CD4-positive, CD25-positive, alpha-beta regulatory T cell (primary cell): Measurements from ENCODE around the gene EML2. TPM values are rescaled to one million over a fixed set of nuclear protein-coding genes. Genes with fewer than 3 reads are reported as not detected.

Source experiments
- ATAC-seq, 2 donors: fragments of 150-1000 bp; cut with Tn5 transposase; one replicate each; pipeline ENCODE4 v1.10.0; 2021; ENCODE audit warnings: low read depth in 2 of 2, moderate number of reproducible peaks in 2 of 2, moderate library complexity in 1 of 2
- DNase-seq, 3 donors: peaks; one replicate each; pipeline versions ENCODE4 v3.0.0 to v3.0.0-alpha.2; 2012 to 2022; ENCODE audit warnings: mixed read lengths in 1 of 3
- H3K27ac ChIP-seq: one replicate; pipeline ENCODE4 v1.7.0; 2013; ENCODE audit warnings: mild to moderate bottlenecking, low read length; ENCODE audit not compliant: insufficient read depth, poor library complexity, severe bottlenecking
- H3K27me3 ChIP-seq: one replicate; pipeline ENCODE4 v1.7.0; 2013; ENCODE audit warnings: low read length; ENCODE audit not compliant: control insufficient read depth, insufficient read depth
- H3K36me3 ChIP-seq: one replicate; pipeline ENCODE4 v1.7.0; 2013; ENCODE audit warnings: mild to moderate bottlenecking, low read length, moderate library complexity; ENCODE audit not compliant: control insufficient read depth, insufficient read depth
- H3K4me1 ChIP-seq: 2 replicates; pipeline ENCODE4 v1.7.0; 2013; ENCODE audit warnings: mild to moderate bottlenecking, low read length; ENCODE audit not compliant: insufficient read depth, control insufficient read depth, poor library complexity, severe bottlenecking
- H3K4me3 ChIP-seq: one replicate; pipeline ENCODE4 v1.7.0; 2013; ENCODE audit warnings: low read depth, mild to moderate bottlenecking, low read length, moderate library complexity
- H3K9me3 ChIP-seq, 2 experiments: 1 replicate in 1 of 2; 2 replicates in 1 of 2; pipeline ENCODE4 v1.7.0; 2013; ENCODE audit warnings: low read length in 2 of 2, mild to moderate bottlenecking in 1 of 2, moderate library complexity in 1 of 2; ENCODE audit not compliant: control insufficient read depth in 2 of 2
- H3K27ac Mint-ChIP-seq, 3 donors: one replicate each; pipeline ENCODE4 v1.8.0; 2020 to 2022; ENCODE audit warnings: mild to moderate bottlenecking in 3 of 3, mixed read lengths in 3 of 3, moderate library complexity in 2 of 3
- H3K27me3 Mint-ChIP-seq: one replicate; pipeline ENCODE4 v1.8.0; 2022; ENCODE audit warnings: mild to moderate bottlenecking, mixed read lengths
- H3K36me3 Mint-ChIP-seq: one replicate; pipeline ENCODE4 v1.8.0; 2020; ENCODE audit warnings: mixed read lengths
- H3K4me1 Mint-ChIP-seq, 4 donors: one replicate each; pipeline ENCODE4 v1.8.0; 2020 to 2022; ENCODE audit warnings: mixed read lengths in 4 of 4, mild to moderate bottlenecking in 1 of 4
- H3K4me3 Mint-ChIP-seq, 4 donors: one replicate each; pipeline ENCODE4 v1.8.0; 2020 to 2022; ENCODE audit warnings: mild to moderate bottlenecking in 4 of 4, mixed read lengths in 4 of 4, moderate library complexity in 3 of 4
- H3K9me3 Mint-ChIP-seq, 7 donors: one replicate each; pipeline ENCODE4 v1.8.0; 2020 to 2022; ENCODE audit warnings: mixed read lengths in 7 of 7, mild to moderate bottlenecking in 3 of 7, moderate library complexity in 2 of 7
- polyA plus RNA-seq, 4 donors: library from polyadenylated mRNA; unstranded; fragments of 300-500 nt; fragmentation: Illumina TruSeq; gene quantifications; one replicate each; pipeline ENCODE4 v1.2.3, GENCODE V29; 2021
- total RNA-seq: library from RNA; stranded (reverse); gene quantifications from one replicate; pipeline ENCODE4 v1.2.3, GENCODE V29; 2022

Gene EML2
- total and polyA plus RNA-seq, 5 donors from 2014 or later: 15.1 to 90.0 (median 21.2) TPM

GRCh38 chr19:45590300-45591003 is 48.7 kb downstream of the EML2 start:
- Histone ChIP-seq H3K4me3 (no peak overlapping the region), H3K9me3 (no peaks in the 10 kb centered on the region), H3K4me1 (peaks cover under 1% of the 10 kb centered on the region), H3K36me3 (no peaks in the 10 kb centered on the region), H3K27me3 (no peaks in the 10 kb centered on the region), H3K27ac (no peak overlapping the region)
- ATAC-seq (no peak), DNase-seq (no peak)
- no peak overlapping the region for H3K27ac Mint-ChIP-seq
- peaks cover 0 to 1% (median 0%) of the 10 kb centered on the region in 7 donors for H3K9me3 Mint-ChIP-seq
- H3K4me3 Mint-ChIP-seq: peak overlapping the region in 1 of 4 donors; percentile 18
- H3K36me3 Mint-ChIP-seq: no peaks in the 10 kb centered on the region
- peaks cover 21% of the 10 kb centered on the region for H3K27me3 Mint-ChIP-seq
- peaks cover 0 to 9% (median 2%) of the 10 kb centered on the region in 4 donors for H3K4me1 Mint-ChIP-seq

DNA sequence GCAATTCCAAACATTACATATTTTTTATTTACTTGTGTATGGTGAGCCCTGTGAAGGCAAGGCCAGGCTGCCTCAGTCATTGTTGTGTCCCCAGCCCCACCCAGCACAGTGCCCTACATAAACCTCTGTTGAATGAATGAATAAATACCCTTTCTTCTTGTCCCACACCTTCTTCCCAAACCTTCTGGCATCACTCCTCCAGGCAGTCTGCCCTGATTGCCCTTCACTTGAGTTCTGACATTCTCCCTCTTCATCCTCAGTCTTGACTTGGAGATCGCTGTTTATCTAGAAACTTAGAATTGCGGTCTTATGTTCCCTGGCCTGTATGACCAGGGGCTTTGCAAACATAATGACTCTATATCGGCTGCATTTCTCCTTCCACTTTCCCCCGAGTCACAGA is 49.4 kb downstream of the EML2 start:
- Histone ChIP-seq H3K36me3 (no peaks in the 10 kb centered on the region), H3K4me1 (peaks cover 6% of the 10 kb centered on the region), H3K9me3 (no peaks in the 10 kb centered on the region), H3K27ac (no peak overlapping the region), H3K4me3 (no peak overlapping the region), H3K27me3 (no peaks in the 10 kb centered on the region)
- Mint-ChIP-seq H3K27me3 (peaks cover 21% of the 10 kb centered on the region), H3K36me3 (no peaks in the 10 kb centered on the region), H3K9me3 (peaks cover 0 to 1% (median 0%) of the 10 kb centered on the region in 7 donors), H3K27ac (peak overlapping the region in 1 of 3 donors; percentile 39), H3K4me1 (peaks cover 0 to 15% (median 2%) of the 10 kb centered on the region in 4 donors), H3K4me3 (peak overlapping the region in 1 of 4 donors; percentile 18)
- DNase-seq (no peak), ATAC-seq (no peak)

GRCh38 chr19:45587873-45588272 is 51.3 kb downstream of the EML2 start:
- H3K4me1 ChIP-seq: peaks cover 13% of the 10 kb centered on the region
- H3K27me3 Mint-ChIP-seq: peaks cover 21% of the 10 kb centered on the region
- no peaks in the 10 kb centered on the region for H3K36me3 ChIP-seq
- H3K27me3 ChIP-seq: no peaks in the 10 kb centered on the region
- H3K27ac ChIP-seq: no peak overlapping the region
- H3K9me3 ChIP-seq: no peaks in the 10 kb centered on the region
- DNase-seq: no peak
- no peak overlapping the region for H3K4me3 ChIP-seq
- H3K36me3 Mint-ChIP-seq: no peaks in the 10 kb centered on the region
- peaks cover 0 to 29% (median 7%) of the 10 kb centered on the region in 4 donors for H3K4me1 Mint-ChIP-seq
- H3K9me3 Mint-ChIP-seq: peaks cover 0 to 1% (median 0%) of the 10 kb centered on the region in 7 donors
- no peak for ATAC-seq
- H3K27ac Mint-ChIP-seq: no peak overlapping the region
- H3K4me3 Mint-ChIP-seq: no peak overlapping the region

GRCh38 chr19:45585158-45585577 is 54.0 kb downstream of the EML2 start:
- Histone ChIP-seq H3K36me3 (no peaks in the 10 kb centered on the region), H3K4me3 (peak overlapping the region; percentile 87), H3K9me3 (no peaks in the 10 kb centered on the region), H3K4me1 (peaks cover 13% of the 10 kb centered on the region), H3K27me3 (no peaks in the 10 kb centered on the region), H3K27ac (peak overlapping the region; percentile 99)
- H3K9me3 Mint-ChIP-seq: no peaks in the 10 kb centered on the region
- H3K27ac Mint-ChIP-seq: peak overlapping the region; percentile 38 to 100 (median 98)
- peaks cover 0 to 30% (median 9%) of the 10 kb centered on the region in 4 donors for H3K4me1 Mint-ChIP-seq
- H3K4me3 Mint-ChIP-seq: peak overlapping the region; percentile 85 to 91 (median 89)
- ATAC-seq (no peak), DNase-seq (no peak)
- peaks cover 13% of the 10 kb centered on the region for H3K27me3 Mint-ChIP-seq
- H3K36me3 Mint-ChIP-seq: peaks cover 6% of the 10 kb centered on the region

DNA sequence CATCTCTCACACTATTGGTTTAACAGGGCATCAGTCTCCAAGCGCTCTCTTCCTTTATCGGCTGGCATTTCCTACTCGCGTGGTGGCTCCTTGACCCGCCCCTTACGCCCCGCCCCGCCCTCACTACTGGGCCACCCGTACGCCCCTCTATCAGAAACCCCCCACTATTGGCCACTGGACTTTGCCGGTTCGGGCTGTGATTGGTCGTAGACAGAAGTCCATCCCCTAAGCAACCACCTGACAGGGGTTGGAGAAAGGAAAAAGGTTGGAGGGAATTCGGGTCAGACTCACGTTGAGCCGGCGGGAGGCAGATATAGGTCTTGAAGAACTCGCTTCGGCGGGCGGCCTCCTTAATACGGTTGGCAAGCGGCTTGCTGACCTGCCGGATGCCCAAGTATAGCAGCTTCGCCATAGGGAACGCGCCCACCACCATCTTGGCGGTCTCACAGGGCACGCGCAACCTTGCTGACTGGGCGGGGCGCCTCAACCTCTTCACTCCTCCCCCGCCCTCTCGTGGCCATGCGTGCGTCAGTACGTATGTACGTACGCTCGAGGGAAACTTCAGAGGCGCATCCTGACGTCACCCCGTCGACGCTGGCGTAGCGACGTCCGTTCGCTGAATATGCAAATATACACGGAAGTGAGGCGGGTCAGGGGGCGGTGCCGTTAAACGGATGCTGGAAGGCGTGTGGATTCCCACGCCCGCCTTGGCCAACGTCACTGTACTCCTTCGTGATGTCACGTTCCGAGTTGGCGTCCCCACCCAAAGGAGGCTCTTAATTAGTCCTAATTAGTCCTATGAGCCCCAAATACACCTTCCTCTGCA is 54.7 kb downstream of the EML2 start, which contains the start of gene OPA3:
OPA3 (minus strand) TSS at position 471 of the 826 bp plus-strand sequence; CDS start at position 433, 38 bp downstream.
- Mint-ChIP-seq H3K36me3 (peaks cover 6% of the 10 kb centered on the region), H3K27ac (peak within 1 kb of the TSS; percentile 94 to 100 (median 98)), H3K27me3 (peaks cover 11% of the 10 kb centered on the region), H3K4me3 (peak within 1 kb of the TSS; percentile 85 to 91 (median 89)), H3K4me1 (peaks cover 0 to 30% (median 9%) of the 10 kb centered on the region in 4 donors), H3K9me3 (no peaks in the 10 kb centered on the region)
- peak within 1 kb of the TSS; percentile 87 for H3K4me3 ChIP-seq
- peak; percentile 88 to 90 for ATAC-seq
- H3K36me3 ChIP-seq: no peaks in the 10 kb centered on the region
- H3K9me3 ChIP-seq: no peaks in the 10 kb centered on the region
- H3K4me1 ChIP-seq: peaks cover 13% of the 10 kb centered on the region
- no peaks in the 10 kb centered on the region for H3K27me3 ChIP-seq
- H3K27ac ChIP-seq: peak within 1 kb of the TSS; percentile 99
- DNase-seq: peak; percentile 99 to 100 (median 99)

- H3K4me1 ChIP-seq: peaks cover 13% of the 10 kb centered on the region
- H3K9me3 Mint-ChIP-seq: no peaks in the 10 kb centered on the region
- H3K27ac Mint-ChIP-seq: peak overlapping the region in 2 of 3 donors; percentile 25 to 54
- peaks cover 6% of the 10 kb centered on the region for H3K36me3 Mint-ChIP-seq
- H3K4me3 Mint-ChIP-seq: peak overlapping the region; percentile 15 to 85 (median 52)
- DNase-seq (no peak), ATAC-seq (no peak)
- no peaks in the 10 kb centered on the region for H3K36me3 ChIP-seq
- no peaks in the 10 kb centered on the region for H3K27me3 ChIP-seq
- no peak overlapping the region for H3K4me3 ChIP-seq
- H3K4me1 Mint-ChIP-seq: peaks cover 0 to 33% (median 12%) of the 10 kb centered on the region in 4 donors
- no peak overlapping the region for H3K27ac ChIP-seq
- no peaks in the 10 kb centered on the region for H3K9me3 ChIP-seq
- H3K27me3 Mint-ChIP-seq: no peaks in the 10 kb centered on the region
These were observed 57.6 kb downstream of the EML2 start for GRCh38 chr19:45581576-45581975.

DNA sequence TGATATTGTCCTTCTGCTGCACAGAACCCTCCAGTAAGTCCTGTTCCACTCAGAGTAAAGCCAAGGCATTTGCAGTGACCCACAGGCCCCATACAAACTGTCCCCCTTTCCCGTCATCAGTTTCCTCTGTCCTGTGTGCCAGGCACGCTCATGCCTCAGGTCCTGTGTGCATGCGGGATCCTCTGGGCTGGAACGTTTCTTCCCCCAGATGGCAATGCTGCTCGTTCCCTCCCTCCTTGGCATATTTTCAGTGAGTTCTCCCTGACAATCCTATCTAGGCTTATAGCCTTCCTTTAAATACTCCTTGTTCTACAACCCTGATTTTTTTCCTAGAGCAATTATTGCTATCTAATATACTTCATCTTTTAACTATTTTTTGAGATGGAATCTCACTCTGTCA is 60.3 kb downstream of the EML2 start:
- Mint-ChIP-seq H3K27me3 (no peaks in the 10 kb centered on the region), H3K36me3 (peaks cover 6% of the 10 kb centered on the region), H3K27ac (peak overlapping the region in 2 of 3 donors; percentile 74 to 75), H3K9me3 (no peaks in the 10 kb centered on the region), H3K4me1 (peaks cover 0 to 21% (median 9%) of the 10 kb centered on the region in 4 donors), H3K4me3 (no peak overlapping the region)
- Histone ChIP-seq H3K4me1 (peaks cover 6% of the 10 kb centered on the region), H3K27me3 (no peaks in the 10 kb centered on the region), H3K9me3 (no peaks in the 10 kb centered on the region), H3K4me3 (no peak overlapping the region), H3K27ac (no peak overlapping the region), H3K36me3 (no peaks in the 10 kb centered on the region)
- DNase-seq (no peak), ATAC-seq (no peak)
